Progenitor cell of endocrine pancreas (in vitro differentiated cells): ENCODE measurements around the gene CTBP2. TPM values are rescaled to one million over a fixed set of nuclear protein-coding genes. Genes with fewer than 3 reads are reported as not detected.

ENCODE experiments used
- DNase-seq: peaks from one replicate; pipeline ENCODE4 v3.0.0; 2021; ENCODE audit warnings: low spot score; ENCODE audit not compliant: unreplicated experiment
- H3K27ac Mint-ChIP-seq: 2 replicates; pipeline ENCODE4 v1.8.0; 2021; ENCODE audit warnings: mild to moderate bottlenecking, moderate library complexity, mixed read lengths
- H3K27me3 Mint-ChIP-seq: 2 replicates; pipeline ENCODE4 v1.8.0; 2021; ENCODE audit warnings: mixed read lengths
- H3K36me3 Mint-ChIP-seq: 2 replicates; pipeline ENCODE4 v1.8.0; 2022; ENCODE audit warnings: mixed read lengths; ENCODE audit not compliant: insufficient read depth
- H3K4me1 Mint-ChIP-seq: 2 replicates; pipeline ENCODE4 v1.8.0; 2021; ENCODE audit warnings: low read depth, mixed read lengths
- H3K4me3 Mint-ChIP-seq: 2 replicates; pipeline ENCODE4 v1.8.0; 2021; ENCODE audit warnings: low read depth, mild to moderate bottlenecking, moderate library complexity, mixed read lengths
- H3K9me3 Mint-ChIP-seq: 2 replicates; pipeline ENCODE4 v1.8.0; 2021; ENCODE audit warnings: low read depth, mixed read lengths
- total RNA-seq: library from RNA; stranded (reverse); gene quantifications from 2 replicates; pipeline ENCODE4 v1.2.1, GENCODE V29; 2021
- TF ChIP-seq, protein P1 (sequence below): fragments of 200-600 bp; sonication (generic); IDR thresholded peaks from one replicate; pipeline ENCODE4 v1.5.0; 2021; ENCODE audit warnings: antibody characterized with exemption, mild to moderate bottlenecking; ENCODE audit not compliant: unreplicated experiment

Gene CTBP2
- total RNA-seq, 1 donor from 2014 or later = 182 TPM

DNA sequence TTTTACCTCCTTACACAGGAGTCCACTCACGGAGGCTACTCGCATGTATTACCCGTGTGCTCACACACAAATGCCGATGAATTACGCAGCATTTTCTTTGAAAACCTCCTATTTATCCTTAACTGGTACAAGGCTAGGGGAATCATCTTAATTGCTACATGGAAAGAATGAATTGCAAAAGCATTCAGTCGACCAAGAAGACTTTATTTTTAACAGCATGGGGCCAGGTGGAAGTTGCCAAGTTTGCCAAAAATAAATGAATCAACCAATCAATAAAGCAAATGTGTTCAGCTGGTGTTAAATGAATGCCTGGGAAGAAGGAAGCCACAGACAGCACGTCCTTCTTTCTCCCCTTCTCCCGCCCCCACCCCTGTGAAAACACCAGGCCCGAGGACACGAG lies 55.8 kb downstream of the CTBP2 start:
- Mint-ChIP-seq H3K9me3 (peaks cover 8% of the 10 kb centered on the region), H3K36me3 (peaks cover 39% of the 10 kb centered on the region), H3K4me3 (no peak overlapping the region), H3K4me1 (peaks cover 42% of the 10 kb centered on the region), H3K27ac (peak overlapping the region; percentile 56), H3K27me3 (no peaks in the 10 kb centered on the region)
- no peak for DNase-seq
- TF ChIP-seq, protein P1, sequence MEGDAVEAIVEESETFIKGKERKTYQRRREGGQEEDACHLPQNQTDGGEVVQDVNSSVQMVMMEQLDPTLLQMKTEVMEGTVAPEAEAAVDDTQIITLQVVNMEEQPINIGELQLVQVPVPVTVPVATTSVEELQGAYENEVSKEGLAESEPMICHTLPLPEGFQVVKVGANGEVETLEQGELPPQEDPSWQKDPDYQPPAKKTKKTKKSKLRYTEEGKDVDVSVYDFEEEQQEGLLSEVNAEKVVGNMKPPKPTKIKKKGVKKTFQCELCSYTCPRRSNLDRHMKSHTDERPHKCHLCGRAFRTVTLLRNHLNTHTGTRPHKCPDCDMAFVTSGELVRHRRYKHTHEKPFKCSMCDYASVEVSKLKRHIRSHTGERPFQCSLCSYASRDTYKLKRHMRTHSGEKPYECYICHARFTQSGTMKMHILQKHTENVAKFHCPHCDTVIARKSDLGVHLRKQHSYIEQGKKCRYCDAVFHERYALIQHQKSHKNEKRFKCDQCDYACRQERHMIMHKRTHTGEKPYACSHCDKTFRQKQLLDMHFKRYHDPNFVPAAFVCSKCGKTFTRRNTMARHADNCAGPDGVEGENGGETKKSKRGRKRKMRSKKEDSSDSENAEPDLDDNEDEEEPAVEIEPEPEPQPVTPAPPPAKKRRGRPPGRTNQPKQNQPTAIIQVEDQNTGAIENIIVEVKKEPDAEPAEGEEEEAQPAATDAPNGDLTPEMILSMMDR = no peak

DNA sequence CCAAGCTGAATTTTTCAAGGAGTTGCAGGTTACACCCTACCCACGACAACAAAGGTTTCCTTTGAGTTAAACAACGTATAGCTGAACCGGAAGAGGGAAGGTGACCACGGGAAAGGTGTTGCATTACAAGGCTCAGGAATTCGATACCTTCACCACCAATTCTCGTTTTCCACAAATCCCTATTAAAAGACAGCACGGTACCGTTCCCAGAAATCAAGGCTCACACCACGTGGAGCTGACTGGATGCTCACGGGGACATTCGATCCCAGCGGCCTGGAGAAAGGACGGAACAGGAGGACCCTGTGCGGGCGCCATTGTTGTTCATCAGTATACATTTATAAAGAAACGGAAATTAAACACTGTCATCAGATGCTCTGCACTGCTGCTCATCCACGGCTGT lies 56.4 kb downstream of the CTBP2 start:
- TF ChIP-seq, protein P1 = no peak
- H3K4me1 Mint-ChIP-seq = peaks cover 42% of the 10 kb centered on the region
- no peak for DNase-seq
- H3K9me3 Mint-ChIP-seq = peaks cover 8% of the 10 kb centered on the region
- H3K27ac Mint-ChIP-seq = peak overlapping the region; percentile 89
- no peaks in the 10 kb centered on the region for H3K27me3 Mint-ChIP-seq
- H3K36me3 Mint-ChIP-seq = peaks cover 35% of the 10 kb centered on the region
- no peak overlapping the region for H3K4me3 Mint-ChIP-seq

DNA sequence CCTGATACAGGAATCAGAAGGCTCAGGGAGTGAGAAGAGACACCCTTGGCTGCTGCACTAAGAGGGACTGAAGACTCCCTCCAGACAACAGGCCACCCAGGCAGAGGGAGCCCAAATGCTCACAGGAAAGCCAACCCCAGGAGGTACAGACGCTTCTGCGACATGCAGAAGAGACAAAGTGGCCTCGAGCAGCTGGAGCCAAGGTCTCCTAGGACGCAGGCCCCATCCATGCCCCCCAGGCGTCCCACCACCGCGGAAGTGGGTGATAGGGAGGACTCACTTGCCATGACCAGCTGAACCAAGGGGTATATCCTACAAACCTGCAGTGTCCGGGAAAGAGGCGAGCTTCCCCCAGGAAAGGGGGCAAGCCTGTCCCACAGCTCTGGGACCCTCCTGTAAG lies 56.9 kb downstream of the CTBP2 start:
- H3K27me3 Mint-ChIP-seq = no peaks in the 10 kb centered on the region
- DNase-seq = no peak
- H3K4me1 Mint-ChIP-seq = peaks cover 42% of the 10 kb centered on the region
- H3K27ac Mint-ChIP-seq = peak overlapping the region; percentile 89
- no peak overlapping the region for H3K4me3 Mint-ChIP-seq
- TF ChIP-seq, protein P1 = no peak
- peaks cover 8% of the 10 kb centered on the region for H3K9me3 Mint-ChIP-seq
- peaks cover 31% of the 10 kb centered on the region for H3K36me3 Mint-ChIP-seq

DNA sequence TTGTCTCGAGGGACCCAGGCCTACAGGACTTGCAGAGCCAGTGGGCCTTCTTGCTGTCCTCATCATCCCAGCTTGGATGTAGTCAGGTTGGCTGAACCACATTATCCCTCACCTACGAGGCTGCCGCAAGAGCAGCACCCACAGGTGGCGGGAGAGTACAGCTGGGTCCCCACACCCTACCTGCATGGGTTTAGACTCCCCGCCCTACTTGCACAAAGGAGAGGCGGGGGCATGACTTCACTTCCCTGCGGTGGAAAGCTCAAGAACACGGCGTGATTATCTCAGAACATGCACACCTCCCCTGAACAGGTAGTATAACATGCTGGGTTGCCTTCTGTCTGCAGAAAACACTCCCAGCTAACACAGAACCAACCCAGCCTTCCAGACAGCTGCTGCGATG lies 57.5 kb downstream of the CTBP2 start:
- TF ChIP-seq, protein P1 = no peak
- Mint-ChIP-seq H3K4me1 (peaks cover 42% of the 10 kb centered on the region), H3K9me3 (peaks cover 5% of the 10 kb centered on the region), H3K36me3 (peaks cover 25% of the 10 kb centered on the region), H3K4me3 (no peak overlapping the region), H3K27ac (peak overlapping the region; percentile 89), H3K27me3 (no peaks in the 10 kb centered on the region)
- DNase-seq = no peak

DNA sequence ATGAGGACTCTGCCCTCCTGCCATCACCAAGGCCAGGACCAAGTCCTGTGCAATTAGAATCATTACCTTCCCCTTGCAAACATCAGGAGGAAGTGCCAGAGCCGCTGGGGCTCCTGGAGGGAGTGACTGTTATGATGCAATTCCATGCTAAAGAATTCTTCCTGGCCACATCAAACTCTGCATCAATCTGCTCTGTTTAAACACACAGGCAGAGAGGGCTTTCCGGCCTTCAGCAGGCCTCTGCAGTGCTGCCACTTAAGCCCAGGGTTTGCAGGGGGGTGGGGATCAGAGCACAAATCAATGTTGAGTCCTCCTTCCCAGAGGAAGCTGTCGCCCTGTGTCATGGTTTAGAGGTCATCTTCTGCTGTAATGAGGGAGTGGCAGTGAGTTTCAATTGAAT lies 58.1 kb downstream of the CTBP2 start:
- TF ChIP-seq, protein P1 = no peak
- H3K27me3 Mint-ChIP-seq = no peaks in the 10 kb centered on the region
- H3K36me3 Mint-ChIP-seq = peaks cover 19% of the 10 kb centered on the region
- H3K9me3 Mint-ChIP-seq = no peaks in the 10 kb centered on the region
- no peak for DNase-seq
- no peak overlapping the region for H3K4me3 Mint-ChIP-seq
- peaks cover 44% of the 10 kb centered on the region for H3K4me1 Mint-ChIP-seq
- H3K27ac Mint-ChIP-seq = peak overlapping the region; percentile 34
